GM12891 (cell line): Measurements from ENCODE around the gene ACOT6.

Experiments used
- POLR2A ChIP-seq: IDR thresholded peaks from 2 replicates; pipeline ENCODE4 v1.6.1; 2011; ENCODE audit warnings: low read depth, low read length, control low read depth
- TAF1 ChIP-seq: IDR thresholded peaks from 2 replicates; pipeline ENCODE4 v1.6.1; 2011; ENCODE audit warnings: low read depth, low read length, control low read depth

DNA sequence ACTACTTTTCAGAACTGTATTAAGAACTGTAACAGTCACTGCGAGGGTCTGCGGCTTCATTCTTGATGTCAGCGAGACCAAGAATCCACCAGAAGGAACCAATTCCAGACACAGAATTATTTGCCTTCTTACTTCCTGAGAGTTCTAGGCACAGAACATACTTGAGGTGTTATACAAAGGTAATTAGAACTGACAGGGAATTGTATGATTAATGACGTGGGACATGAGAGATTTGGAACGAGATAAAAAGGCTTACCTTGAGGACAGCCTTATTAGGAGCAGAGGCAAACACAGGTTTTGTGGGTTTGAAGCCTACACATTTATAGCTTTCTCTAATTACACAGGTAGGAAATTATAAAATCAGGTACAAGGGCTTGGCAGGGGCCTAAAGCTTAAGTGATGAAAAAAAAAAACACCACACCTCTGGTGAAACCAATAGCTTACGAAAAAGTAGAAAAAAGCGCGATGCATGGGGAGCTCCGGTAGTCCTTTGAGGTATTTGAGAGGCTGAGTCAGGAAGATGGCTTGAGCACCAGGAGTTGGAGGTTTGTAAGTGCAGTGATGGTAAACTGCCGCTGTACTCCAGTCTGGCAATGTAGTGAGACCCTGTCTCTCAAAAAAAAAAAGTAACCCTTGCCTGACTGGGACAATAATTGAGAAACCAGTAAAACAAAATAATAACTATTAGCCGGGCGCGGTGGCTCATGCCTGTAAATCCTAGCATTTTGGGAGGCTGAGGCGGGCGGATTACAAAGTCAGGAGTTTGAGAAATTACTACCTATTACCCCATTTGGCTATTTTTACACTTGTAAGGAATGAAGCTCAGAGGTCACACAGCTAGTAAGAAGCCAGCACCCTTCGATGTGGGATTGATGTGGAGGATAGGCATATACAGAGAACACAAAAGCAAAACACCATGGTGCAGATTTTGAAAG is 44.1 kb upstream of the ACOT6 start:
- TF ChIP-seq POLR2A (no peak), TAF1 (no peak)
